Pancreas (tissue), 10 donors: ENCODE results near the gene CNGA3. TPM values are rescaled to one million over a fixed set of nuclear protein-coding genes. Genes with fewer than 3 reads are reported as not detected.

Experiments used
- ATAC-seq, 4 donors: fragments of 200-7000 bp; cut with Tn5 transposase; one replicate each; pipeline versions ENCODE4 v1.8.0 to v1.9.1; 2020; ENCODE audit warnings: mild to moderate bottlenecking in 4 of 4, moderate library complexity in 4 of 4
- DNase-seq, 6 donors: peaks; one replicate each; pipeline ENCODE4 v3.0.0-alpha.2; 2020
- FAIRE-seq: peaks from 2 replicates; lab custom pipeline; 2012; peaks lifted over from hg19 to GRCh38; lab: Jason Lieb, UNC
- H3K27ac ChIP-seq, 4 donors: fragments of 200-600 bp; sonication (generic); 1 replicate in 3 of 4; 2 replicates in 1 of 4; pipeline versions ENCODE4 v1.5.0 to v1.8.0; 2020
- H3K27me3 ChIP-seq, 4 donors: fragments of 200-600 bp; one replicate each; pipeline ENCODE4 v1.8.0; 2021
- H3K36me3 ChIP-seq, 3 donors: fragments of 200-600 bp; sonication (generic) in 1 of 3; one replicate each; pipeline versions ENCODE4 v1.5.0 to v1.8.0; 2020 to 2021
- H3K4me1 ChIP-seq, 3 donors: fragments of 200-600 bp; one replicate each; pipeline ENCODE4 v1.8.0; 2021
- H3K4me3 ChIP-seq, 4 donors: fragments of 200-600 bp; sonication (generic) in 2 of 4; one replicate each; pipeline versions ENCODE4 v1.5.0 to v1.8.0; 2020 to 2021
- H3K9me3 ChIP-seq, 4 donors: fragments of 200-600 bp; one replicate each; pipeline ENCODE4 v1.8.0; 2021
- CTCF ChIP-seq, 4 donors: fragments of 200-600 bp; sonication (generic) in 3 of 4; IDR thresholded peaks; one replicate each; pipeline versions ENCODE4 v1.5.0 to v1.8.0; 2021; ENCODE audit warnings: antibody characterized with exemption in 4 of 4
- WGBS, 2 donors: extraction: QIAGEN DNeasy Blood & Tissue Kit; methylation state at CpG; one replicate each; pipeline ENCODE4 v1.1.7; 2013; 5-methylcytosine and 5-hydroxymethylcytosine counted together
- intact Hi-C, 3 donors: fragments of 100-400 bp; cut with DNase I; formaldehyde crosslinking; loops; one replicate each; pipeline versions ENCODE4 v1.11.1 to v1.14.2; 2022
- polyA plus RNA-seq, 2 donors: library from polyadenylated mRNA; stranded (reverse); fragments of 200-250 nt; gene quantifications; one replicate each; pipeline ENCODE4 v1.2.3, GENCODE V29; 2013
- total RNA-seq, 6 donors: library from RNA; stranded (reverse); fragmentation: NEBNext Ultra II Directional in 4 of 6; extraction: Animal tissue kit (Norgen Biotek cat#: 25700) in 4 of 6; gene quantifications; one replicate each; pipeline versions ENCODE4 v1.2.1 to v1.2.4, GENCODE V29; 2021 to 2023
- donor health status: healthy with polysubstance abuse.
- donor health status: DM: no; HTN: no; CAD: no; lungs with moderate emphysema.
- donor health status: DM: no; HTN: no; CAD: no.
- donor health status: control.
- donor health status: control.
- donor health status: Bipolar disorder and iron deficiency.
- donor health status: DM: yes; HTN: yes; CAD: no.
- donor health status: DM: no; HTN: no; CAD: no.
- donor health status: DM: no; HTN: no; CAD: no.
- donor health status: DM: yes; HTN: yes; CAD: no.

CNGA3 gene
- total and polyA plus RNA-seq, 8 donors = 0.09 to 1.5 (median 0.28) TPM

GRCh38 chr2:98309580-98309979 is 36.7 kb upstream of the CNGA3 start:
- no peaks in the 10 kb centered on the region for H3K9me3 ChIP-seq
- DNase-seq (no peak), ATAC-seq (no peak), FAIRE-seq (no peak)
- no peak overlapping the region for H3K4me3 ChIP-seq
- peaks cover 0 to 8% (median 0%) of the 10 kb centered on the region in 3 donors for H3K4me1 ChIP-seq
- H3K27ac ChIP-seq = no peak overlapping the region
- intact Hi-C loops = no loop called here
- H3K27me3 ChIP-seq = no peaks in the 10 kb centered on the region
- no peak for TF ChIP-seq CTCF (IDR thresholded peaks at IDR 0.05)
- 70 to 84% methylated on average over 11 of the region's 11 CpGs for WGBS, 2 donors
- no peaks in the 10 kb centered on the region for H3K36me3 ChIP-seq

DNA sequence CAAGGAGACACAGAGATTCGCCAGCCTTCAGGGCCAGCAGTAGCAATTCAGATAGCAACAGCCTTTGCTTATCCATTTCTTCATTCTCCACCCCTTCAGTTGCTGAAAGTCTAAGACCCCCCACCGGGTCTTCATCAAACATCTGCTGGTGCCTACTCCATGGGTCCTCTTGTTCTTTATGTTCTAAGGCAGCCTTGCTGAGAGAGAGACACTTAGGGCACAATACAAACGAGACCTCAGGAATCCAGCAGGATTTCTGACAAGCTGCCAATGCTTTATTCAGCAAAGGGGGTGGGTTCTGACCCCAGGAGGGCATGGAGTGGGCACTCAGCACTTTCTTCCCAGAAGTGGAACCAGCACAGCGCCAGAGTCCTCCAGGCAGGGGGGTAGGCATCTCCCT is 36.2 kb upstream of the CNGA3 start:
- DNase-seq (no peak), FAIRE-seq (no peak), ATAC-seq (no peak)
- H3K27ac ChIP-seq = no peak overlapping the region
- 53 to 60% methylated on average over 4 of the region's 4 CpGs for WGBS, 2 donors
- intact Hi-C loops = no loop called here
- no peak overlapping the region for H3K4me3 ChIP-seq
- peaks cover 0 to 8% (median 0%) of the 10 kb centered on the region in 3 donors for H3K4me1 ChIP-seq
- H3K9me3 ChIP-seq = no peaks in the 10 kb centered on the region
- no peaks in the 10 kb centered on the region for H3K36me3 ChIP-seq
- TF ChIP-seq CTCF (IDR thresholded peaks at IDR 0.05) = no peak
- no peaks in the 10 kb centered on the region for H3K27me3 ChIP-seq

GRCh38 chr2:98311090-98311489 is 35.2 kb upstream of the CNGA3 start:
- no peak overlapping the region for H3K27ac ChIP-seq
- 52 to 57% methylated on average over 3 of the region's 3 CpGs for WGBS, 2 donors
- DNase-seq (no peak), FAIRE-seq (no peak), ATAC-seq (no peak)
- no peak for TF ChIP-seq CTCF (IDR thresholded peaks at IDR 0.05)
- no peak overlapping the region for H3K4me3 ChIP-seq
- H3K4me1 ChIP-seq = peaks cover 0 to 8% (median 0%) of the 10 kb centered on the region in 3 donors
- intact Hi-C loops = no loop called here
- H3K27me3 ChIP-seq = no peaks in the 10 kb centered on the region
- no peaks in the 10 kb centered on the region for H3K36me3 ChIP-seq
- H3K9me3 ChIP-seq = no peaks in the 10 kb centered on the region

DNA sequence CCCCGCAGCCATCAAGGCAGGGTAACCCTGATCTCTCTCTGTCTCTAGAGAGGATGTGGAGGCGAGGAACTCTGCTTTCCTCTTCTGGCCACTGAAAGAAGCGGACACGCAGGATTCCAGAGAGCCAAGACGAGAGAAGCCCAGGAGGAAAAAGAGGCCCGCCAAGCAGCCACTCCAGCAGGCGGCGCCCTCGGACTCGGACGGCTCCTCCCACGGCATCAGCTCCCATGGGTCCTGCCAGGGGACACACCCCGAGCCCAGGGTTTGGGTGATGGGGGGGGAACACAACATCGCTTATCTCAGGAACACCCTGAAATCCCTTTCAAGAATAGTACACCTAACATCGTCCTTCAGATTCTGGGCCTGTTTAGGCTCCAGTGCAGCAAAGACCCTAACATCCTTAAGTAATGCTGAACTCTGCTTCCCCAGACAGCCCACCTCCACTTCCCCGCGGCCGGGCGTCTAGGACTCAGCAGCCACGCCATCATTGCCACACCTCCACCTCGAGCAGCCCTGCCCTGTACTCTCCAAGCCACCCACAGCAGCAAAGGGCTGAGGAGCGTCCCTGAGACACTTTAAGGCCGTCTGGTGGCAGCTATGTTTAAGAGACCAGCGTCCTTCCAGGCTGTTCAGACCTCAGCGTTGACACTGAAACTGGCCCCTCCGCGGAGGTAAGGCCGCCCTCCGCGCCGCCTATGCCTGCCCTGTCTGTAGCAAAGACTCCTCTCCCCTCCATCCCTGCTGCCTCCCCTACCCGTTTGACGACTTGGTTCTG is 34.3 kb upstream of the CNGA3 start:
- no peaks in the 10 kb centered on the region for H3K27me3 ChIP-seq
- intact Hi-C loops = no loop called here
- no peak overlapping the region for H3K4me3 ChIP-seq
- H3K36me3 ChIP-seq = no peaks in the 10 kb centered on the region
- peaks cover 0 to 8% (median 0%) of the 10 kb centered on the region in 3 donors for H3K4me1 ChIP-seq
- no peak for ATAC-seq
- FAIRE-seq = no peak
- no peaks in the 10 kb centered on the region for H3K9me3 ChIP-seq
- 68 to 70% methylated on average over 33 of the region's 33 CpGs for WGBS, 2 donors
- no peak overlapping the region for H3K27ac ChIP-seq
- no peak for TF ChIP-seq CTCF (IDR thresholded peaks at IDR 0.05)
- DNase-seq = no peak
